ENCODE data around the gene CTIF.

The CTIF gene

DNA sequence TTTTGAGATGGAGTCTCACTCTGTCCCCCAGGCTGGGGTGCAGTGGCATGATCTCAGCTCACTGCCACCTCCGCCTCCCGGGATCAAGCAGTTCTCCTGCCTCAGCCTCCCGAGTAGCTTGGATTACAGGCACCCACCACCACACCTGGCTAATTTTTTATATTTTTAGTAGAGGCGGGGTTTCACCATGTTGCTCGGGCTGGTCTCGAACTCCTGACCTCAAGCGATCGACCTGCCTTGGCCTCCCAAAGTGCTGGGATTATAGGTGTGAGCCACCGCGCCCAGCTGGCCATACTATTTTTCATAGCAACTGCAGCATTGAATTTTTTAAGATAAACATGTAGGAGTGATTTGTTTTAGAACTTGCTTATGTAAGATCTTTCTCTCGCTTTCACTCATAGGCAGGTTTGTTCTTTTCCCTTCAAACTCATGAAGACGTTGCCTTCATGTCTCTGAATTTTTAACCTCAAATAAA is 273.2 kb downstream of the CTIF start:
- DNase-seq = peak; percentile 31 to 32

DNA sequence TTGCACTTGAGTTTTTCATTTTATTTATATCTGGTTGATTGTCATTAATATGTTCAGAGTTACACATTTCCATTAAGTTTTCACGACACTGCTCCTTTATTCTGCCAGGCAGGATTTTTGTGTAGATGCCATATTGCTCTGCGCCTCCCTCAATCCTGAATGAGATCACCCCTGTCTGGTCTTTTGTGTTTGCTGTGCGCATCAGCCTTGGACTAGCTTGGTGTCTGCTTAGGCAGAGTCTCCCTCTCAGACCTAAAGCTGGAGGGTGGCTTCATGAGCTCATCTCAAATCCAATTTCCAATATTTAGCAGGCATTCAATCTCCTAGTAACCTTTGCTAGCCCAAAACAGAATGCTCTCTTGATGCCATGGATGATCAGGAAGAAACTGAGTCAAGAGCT is 274.5 kb downstream of the CTIF start:
- DNase-seq = peak in 1 of 2 experiments; percentile 1

DNA sequence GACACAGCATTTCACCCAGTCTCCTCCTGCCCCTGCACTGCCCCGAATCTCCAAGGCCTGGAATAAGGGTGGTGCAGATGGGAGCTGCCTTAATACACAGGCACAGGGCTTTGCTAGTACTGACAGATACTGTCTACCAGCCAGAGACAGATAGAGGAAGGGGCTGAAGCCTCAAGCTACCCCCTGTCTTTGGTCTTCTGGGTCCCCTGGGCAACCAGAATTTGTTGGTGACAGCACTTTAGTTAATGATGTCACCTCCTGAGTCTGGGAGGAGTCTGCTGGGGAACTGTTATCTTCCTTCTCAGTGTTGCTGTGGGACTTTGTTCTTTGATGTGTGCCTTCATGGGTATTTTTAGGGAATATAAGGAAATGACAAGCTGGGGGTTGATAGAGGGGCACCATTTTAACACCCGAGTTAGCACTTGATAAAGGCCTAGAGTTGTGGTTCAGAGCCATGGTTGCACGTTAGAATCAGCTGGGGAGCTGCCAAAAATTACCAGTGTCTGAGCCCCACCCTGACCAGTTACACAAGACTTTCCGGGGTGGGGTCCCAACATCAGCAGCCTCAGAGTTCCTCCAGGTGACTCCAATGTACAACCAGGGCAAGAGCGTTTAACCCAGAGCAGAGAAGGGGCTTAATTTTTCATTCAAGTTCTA is 275.1 kb downstream of the CTIF start:
- DNase-seq = peak in 1 of 2 experiments; percentile 12

DNA sequence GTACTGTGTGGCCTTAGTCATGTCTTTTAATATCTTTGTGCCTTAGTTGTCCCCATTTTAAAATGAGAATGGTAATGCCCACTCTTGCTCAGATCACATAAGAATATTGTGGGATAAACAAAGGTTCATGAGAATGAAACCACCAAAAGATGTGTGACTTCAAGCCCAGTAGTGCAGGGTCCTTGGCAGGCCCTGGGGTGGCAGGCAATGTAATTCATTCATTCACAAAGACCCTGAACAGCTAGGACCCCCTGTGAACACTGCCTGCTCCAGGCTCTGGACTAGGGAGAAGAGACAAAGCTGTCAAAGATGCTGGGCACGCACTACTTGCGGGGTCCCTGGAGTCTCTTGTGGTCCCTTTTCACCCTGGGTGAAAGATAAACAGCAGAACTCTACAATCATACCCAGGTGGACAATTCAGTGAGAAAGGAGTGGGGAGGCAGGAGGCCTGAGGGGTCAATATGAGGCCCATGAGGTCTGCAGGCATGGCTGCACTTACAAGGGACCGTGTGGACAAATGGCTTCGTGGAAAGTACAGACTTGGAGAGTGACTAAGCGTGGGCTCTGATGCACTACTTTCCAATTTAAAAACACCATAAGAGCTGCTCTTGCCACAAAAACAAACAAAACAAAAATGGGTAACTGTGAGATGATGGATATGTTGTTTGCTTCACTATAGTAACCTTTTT is 275.8 kb downstream of the CTIF start:
- DNase-seq = peak in 1 of 2 experiments; percentile 7

DNA sequence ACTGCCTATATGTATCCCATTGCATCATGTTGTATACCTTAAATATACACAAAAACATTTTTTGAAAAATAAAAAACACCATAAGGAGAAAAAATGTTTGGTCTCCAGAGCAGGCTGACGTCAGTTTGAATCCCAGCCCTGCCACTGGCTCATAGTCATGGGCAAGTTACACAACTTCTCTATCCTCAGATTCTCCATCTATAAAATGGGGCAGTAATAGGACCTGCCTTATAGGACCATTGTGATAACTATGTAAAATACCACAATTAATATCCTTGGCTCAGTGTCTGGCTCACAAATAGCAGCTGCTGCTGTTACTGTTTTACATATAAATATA is 276.3 kb downstream of the CTIF start:
- peak in 1 of 2 experiments; percentile 2 for DNase-seq

DNA sequence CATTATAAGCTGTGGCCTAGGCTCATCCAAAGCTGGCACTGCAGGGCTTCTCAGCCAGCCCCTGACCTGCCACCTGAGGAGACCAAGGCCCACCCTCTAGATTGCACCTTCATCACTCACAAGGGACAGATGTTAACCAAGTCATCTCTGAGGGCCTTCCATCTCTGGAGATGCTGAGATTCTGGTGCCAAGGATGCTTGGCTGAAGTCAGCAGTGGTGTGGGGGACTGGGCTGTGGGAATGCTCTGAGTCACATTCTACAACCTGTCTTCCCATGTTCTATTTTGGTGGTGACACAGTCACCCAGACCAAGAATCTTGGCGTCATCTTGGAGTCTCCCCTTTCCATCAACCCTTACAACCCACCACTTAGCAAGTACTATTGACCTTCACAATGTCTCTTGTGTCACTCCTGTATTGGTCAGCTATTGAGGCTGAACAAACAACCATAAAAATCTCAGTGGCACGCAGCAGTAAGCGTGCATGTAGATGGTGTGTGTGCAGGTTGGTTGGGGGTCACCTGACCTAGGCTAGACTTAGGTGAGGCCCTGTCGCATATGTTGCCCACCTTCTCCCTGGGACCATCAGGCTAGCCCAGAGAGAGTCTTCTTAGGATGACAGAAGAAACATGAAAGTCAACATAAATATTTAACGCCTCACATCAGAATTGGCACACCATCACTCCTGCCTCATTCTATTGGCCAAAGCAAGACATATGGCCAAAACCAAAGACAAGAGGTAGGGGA is 276.9 kb downstream of the CTIF start:
- DNase-seq = peak in 1 of 2 experiments; percentile 30

DNA sequence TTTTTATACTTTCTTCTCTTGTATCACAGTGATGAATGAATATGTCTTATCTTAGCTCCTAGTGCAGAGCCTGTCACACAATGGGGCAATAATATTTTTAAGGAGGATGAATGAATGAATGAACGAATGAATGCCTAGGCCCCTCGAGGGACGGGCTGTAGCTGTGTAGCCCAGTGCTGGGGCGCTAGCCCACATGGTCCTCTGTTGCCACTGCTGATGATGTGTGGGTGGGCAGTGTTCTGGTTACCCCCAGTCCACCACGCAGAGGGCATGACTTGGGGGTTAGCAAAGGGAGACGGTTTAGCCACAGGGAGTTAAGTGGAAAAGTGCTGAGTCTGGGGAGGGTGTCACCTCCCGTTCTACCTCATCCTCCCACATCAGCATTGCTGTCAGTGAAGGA is 277.7 kb downstream of the CTIF start:
- DNase-seq = peak in 1 of 2 experiments; percentile 2

DNA sequence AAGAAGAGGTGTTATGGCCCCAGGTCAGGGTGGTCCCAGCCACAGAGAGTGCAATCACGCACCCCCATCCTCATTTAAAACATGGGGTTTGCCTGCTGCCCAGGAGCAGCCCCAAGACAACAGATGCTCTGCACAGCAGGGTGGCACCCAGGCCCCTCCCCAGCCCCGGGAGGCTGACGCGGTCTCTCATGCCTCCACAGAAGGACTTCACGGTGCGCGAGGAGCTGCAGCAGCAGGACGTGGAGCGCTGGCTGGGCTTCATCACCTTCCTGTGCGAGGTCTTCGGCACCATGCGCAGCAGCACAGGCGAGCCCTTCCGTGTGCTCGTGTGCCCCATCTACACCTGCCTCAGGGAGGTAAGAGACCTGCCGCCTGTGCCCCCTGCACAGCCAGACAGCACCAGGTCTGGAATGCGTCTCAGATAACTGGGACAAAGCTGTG is 278.2 kb downstream of the CTIF start:
- no peak for DNase-seq

DNA sequence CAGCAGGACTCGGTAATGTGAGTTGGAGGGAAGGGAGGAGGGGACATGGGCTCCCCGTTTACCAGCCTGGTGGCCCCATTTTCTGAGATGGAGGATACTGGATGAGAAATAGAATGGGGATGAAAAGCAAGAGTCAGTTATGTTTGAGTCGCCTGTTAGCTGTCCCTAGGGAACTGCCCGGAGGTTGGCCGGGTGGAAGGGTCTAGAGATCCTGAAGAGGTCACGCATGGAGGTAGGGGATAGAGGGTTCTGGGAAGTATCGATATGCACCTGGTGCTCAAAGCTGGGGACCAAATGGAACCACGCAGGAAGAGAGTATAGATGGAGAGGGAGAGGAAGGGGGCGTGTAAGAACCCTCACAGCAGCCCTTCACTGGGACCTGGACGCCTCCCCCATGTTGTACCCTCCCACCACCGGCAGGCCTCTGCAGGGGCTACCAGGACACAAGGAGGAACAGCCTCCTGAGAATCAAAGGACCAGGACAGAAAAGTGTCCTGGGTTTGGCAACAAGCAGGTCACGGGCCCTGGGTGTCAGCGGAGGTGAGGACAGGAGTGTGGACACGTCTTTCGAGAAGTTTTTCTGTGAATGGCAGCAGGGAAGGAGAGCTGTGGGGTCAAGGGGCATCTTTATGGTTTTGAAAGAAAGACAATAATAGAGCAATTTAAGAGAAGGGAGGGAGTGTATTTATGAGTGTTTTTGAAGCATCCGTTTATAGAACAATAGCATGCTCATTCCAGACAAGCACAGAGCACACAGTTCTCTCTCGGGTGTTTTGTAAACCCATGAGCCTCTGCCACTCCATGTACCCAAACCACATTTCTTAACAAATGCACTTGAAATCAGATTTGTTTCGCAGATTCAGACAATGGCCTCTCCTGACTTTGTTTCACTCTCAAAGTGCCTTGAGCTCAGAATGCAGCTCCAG is 279.8 kb downstream of the CTIF start:
- DNase-seq = no peak

DNA sequence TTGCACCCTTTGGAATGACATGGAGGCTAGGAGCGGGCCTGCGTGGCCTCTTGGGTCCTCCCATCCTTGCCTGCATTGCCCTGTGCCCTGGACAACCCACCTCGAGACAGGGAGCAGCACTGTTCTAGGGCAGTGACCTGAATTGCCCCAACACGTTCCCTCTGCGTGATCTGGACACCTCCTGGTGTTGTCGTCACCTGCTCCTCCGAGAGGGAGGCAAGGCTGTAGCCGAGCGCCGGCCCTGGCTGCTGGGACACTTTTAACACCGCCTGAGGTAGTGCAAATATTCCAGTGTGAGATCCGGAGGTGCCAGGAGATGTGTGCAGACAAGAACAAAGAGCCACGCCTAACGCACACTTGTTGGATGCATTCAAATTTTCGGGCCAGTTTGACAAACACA is 280.4 kb downstream of the CTIF start:
- DNase-seq = peak in 1 of 2 experiments; percentile 1

DNA sequence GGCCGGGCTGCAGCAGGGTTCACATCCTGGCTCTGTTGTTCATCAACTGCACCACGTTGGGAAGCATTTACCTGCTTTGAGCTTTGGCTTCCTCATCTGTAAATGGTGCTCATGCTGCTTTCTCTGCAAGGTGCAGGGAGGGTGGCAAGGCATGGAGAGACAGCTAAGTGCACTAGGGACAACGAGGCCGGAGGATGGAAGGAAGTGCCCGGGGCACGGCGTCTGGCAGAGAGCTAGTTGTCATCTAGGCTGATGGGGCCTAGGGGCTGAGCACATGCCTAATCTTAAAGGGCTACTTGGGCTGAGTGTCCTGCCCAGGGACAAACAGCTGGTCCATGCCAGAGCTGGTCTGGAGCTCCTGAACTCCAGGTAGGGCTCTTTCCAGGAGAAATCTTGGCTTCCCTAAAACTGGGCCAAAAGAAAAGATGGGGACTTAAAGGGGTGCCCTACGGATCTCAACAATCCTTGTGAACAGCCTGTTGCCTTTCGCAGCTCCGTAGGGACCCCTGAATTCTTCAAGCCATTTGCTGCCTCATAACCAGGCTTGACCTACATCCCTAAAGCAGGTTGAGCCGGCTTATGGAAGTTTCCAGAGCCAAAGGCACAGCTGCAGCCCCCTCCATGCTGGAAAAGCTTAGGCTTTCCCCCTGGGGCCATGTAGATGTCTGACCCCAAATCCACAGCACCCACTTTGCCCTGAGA is 281.1 kb downstream of the CTIF start:
- DNase-seq = peak in 1 of 2 experiments; percentile 3

DNA sequence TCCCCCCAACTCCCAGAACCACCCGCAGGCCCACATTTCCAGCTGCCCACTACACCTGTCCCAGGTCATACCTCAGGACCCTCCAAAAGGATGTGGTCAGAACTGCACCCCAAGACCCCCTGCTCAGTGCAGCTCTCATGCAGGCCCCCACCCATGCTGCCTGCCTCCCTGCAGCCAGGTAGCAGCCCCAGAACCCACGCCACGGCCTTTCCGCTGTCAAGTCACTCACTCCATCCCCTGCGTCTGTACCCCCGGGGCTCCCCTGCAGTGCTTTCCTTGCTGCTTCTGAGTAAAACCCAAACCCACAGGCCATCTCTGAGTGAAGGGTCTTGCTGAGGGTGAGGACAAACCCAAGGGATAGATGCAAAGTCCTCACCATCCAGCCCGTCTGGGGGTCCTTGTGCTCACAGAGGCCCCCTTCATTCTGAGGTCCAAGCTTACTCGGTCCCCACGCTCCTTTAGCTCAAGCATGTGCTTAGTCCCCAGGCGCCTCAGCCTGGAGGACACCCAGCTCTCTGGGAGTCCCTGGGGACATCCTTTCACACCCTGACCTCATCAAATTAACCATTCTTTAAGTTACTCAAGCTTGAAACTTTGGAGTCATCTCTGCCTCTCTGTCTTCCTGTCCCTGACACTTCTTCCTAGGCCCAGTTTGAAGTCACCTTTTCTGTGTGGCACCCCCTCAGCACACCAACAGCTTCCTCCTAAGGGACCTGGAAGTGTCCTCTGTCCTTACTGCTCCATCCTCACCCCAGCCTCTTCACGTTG is 281.8 kb downstream of the CTIF start:
- DNase-seq = peak in 1 of 2 experiments; percentile 38

DNA sequence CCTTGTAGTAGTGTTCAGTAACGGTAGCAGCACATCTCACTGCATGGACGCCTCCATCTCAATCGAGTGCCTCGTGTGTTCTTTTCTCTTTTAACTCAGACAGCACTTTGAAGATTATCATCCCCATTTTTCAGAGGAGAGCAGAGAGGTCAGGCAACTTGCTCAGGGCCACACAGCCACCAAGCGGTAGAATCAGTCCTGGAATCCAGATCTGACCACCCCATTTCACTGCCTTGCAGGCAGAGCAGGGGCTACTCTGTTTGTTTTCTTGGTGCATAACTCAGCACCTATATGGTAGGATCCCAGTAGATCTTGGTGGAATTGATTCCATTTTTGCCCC is 282.4 kb downstream of the CTIF start:
- no peak for DNase-seq

DNA sequence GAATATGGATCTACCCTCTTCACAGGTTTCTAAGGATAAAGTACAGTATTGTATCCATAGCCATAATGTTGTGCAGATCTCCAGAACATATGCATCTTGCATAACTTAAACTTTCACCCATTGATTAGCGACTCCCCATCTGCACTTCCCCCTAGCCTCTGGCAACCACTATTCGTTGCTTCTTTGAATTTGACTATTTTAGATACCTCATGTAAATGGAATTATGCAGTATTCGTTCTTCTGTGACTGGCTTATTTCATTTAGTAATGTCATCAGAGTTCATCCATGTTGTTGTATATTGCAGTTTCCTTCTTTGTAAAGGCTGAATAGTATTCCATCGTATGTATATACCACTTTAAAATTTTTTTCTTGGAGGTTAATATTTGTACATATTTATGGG is 283.0 kb downstream of the CTIF start:
- no peak for DNase-seq

DNA sequence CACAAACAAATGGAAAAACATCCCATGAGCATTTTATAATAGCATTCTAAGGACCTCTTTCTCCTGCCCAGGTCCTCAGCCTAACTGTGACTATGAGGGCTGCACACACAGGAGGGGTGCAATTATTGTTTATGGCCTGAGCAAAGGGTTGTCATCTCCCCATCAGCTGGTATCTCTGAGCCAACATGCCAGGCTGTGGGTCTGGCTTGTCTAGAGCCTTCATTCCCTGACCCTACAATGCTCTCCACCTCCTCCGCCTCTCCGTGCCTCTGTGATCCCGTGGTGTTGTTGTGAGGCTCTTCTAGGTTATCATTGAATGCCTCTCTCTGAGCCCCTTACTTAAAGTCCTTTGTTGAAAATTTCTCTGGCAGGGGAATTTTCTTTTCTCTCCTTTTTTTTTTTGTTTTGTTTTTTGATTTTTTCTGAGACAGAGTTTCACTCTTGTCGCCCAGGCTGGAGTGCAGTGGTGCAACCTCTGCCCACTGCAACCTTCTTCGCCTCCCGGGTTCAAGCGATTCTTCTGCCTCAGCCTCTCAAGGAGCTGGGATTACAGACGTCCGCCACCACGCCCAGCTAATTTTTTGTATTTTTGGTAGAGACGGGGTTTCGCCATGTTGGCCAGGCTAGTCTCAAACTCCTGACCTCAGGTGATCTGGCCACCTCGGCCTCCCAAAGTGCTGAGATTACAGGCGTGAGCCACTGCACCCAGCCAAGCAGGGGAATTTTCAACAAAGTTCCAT is 285.6 kb downstream of the CTIF start:
- DNase-seq = peak in 1 of 2 experiments; percentile 0

DNA sequence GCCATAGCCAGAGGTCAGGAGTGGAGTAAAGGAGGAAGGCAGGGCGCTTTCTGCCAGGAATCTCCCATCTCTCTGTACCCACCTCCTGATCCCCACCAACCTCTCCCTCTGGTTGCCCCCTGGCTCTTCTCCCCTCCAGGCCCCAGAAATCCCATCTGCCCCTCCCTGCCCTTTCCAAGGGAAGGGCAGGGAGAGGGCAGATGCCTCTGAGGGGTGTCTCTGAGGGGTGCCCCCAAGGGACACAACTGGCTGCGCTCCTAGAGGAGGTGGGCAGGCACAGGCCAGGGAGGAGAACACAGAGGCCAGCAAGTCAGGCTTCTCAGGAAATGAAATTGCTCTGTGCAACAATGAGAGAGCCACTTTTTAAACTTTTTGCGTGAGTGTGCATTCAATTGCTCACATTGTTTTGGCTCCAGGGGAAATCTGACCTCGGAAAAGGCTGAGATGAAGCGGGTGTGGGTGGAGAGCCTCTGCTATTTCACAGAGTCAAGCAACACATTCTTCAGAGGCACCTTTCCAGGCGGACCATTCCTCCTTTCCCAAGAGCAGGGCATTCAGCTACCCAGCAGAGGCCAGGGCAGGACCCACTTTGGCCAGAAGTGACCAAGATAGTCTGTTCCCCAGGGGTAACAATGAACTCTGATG is 286.4 kb downstream of the CTIF start:
- DNase-seq = peak in 1 of 2 experiments; percentile 7

DNA sequence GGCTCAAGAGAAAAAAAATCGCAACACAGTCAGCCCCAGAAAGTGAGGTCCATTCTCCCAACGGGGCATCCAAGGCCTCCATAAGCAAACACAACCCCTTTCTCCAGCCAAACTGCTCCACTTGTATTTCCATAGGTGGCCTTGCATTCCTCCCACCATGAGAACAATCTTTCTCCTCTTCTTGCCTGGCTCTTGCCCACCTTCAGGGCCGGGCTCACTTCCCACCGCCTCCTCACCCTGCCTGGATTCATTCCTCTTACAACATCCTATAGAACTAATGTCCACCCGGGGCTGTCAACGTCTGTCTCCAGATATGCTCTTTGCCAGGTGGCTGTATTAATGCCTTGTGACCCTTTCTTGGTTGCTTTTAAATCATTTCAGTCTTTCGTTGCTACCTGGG is 287.4 kb downstream of the CTIF start:
- DNase-seq = peak in 1 of 2 experiments; percentile 1

DNA sequence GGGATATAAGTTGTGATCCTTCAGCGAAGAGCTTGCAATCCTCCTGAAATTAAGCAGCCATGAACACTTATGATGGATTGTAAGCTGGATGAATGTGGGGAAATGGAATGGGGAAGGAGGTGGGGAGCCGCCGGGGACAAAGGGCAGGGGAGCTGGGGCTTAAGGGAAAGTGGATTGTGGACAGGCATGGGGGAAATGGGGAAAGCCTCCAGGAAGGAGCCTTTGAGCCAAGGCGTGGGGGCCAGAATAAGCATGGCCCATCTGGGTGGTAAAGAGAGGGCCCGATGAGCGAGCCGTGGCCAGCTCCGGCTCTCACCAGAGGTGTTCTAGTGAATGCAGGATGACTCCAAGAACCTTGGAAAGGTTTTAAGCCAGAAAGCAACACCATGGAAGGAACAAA is 288.0 kb downstream of the CTIF start:
- DNase-seq = no peak

DNA sequence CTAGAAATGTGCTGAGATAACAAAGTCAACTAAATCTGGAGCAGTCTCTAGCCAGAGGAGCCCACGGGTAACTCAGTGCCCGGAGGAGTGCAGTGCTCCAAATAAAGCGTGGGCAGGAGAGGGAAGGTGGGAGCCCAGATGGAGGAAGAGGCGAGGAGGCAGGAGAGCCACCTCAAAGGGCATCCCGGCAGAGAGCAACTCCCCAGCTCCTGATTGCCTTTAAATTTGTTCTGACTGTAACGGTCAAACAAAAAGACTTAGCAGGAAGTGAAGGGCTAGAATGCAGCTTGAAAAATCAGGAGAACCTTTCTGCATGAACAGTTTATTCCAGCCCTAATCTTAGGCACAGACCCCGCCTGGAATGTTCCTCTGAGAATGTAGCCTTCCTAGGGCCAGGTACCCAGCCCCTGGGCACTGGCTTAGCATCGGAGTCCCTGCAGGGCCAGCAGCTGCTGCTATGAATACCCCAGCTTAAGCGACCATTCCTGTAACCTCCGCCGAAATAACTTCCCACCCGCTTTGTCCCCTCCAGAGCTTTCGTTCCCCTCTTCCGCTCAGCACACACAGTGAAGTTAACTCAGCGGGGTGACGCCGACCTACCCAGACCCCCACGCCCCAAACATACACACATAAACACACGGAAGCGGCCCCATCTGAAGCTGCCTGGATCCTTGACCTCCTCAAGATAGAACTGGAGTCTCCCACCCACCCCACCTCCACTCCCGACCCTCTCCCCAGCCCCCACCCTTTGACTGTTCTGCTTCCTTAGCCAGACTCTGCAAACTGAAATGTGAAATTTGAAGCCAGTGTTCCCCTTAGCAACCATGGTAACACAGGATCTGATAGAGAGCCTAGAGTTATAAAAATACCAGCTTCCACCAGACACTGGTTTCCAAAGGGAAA is 288.7 kb downstream of the CTIF start:
- peak in 1 of 2 experiments; percentile 0 for DNase-seq

Data from activated CD4-positive, alpha-beta T cell treated with anti-CD3 and anti-CD28 coated beads, Interleukin-2, amount 50 U/mL, for 48 hours (primary cell).